GM20000 (cell line): Measurements from ENCODE around the gene ZNF441.

ENCODE experiments used
- DNase-seq: peaks from one replicate; pipeline ENCODE4 v3.0.0; 2012; ENCODE audit warnings: low spot score
- CTCF ChIP-seq: IDR thresholded peaks from 2 replicates; pipeline ENCODE4 v1.5.1; 2012; ENCODE audit warnings: mild to moderate bottlenecking, control low read depth; ENCODE audit errors: extremely low read depth, missing control alignments

Gene ZNF441

GRCh38 chr19:11766597-11767591 is at the start of gene ZNF441:
Gene ZNF441 (plus strand): TSS chr19:11767000. CDS start chr19:11767194, 194 bp downstream.
- no peak for TF ChIP-seq CTCF
- DNase-seq: peak; percentile 94

- DNase-seq: no peak
- TF ChIP-seq CTCF: no peak
Measured at GRCh38 chr19:11721681-11722080, 45.1 kb upstream of the ZNF441 start.

GRCh38 chr19:11722414-11722813 is 44.4 kb upstream of the ZNF441 start:
- no peak for TF ChIP-seq CTCF
- DNase-seq: no peak

GRCh38 chr19:11729586-11729985 is 37.2 kb upstream of the ZNF441 start:
- no peak for TF ChIP-seq CTCF
- no peak for DNase-seq

- no peak for TF ChIP-seq CTCF
- DNase-seq: no peak
Measured at GRCh38 chr19:11735375-11735774, 31.4 kb upstream of the ZNF441 start.

- TF ChIP-seq CTCF: no peak
- DNase-seq: peak; percentile 47
Measured at GRCh38 chr19:11736696-11737095, 30.1 kb upstream of the ZNF441 start.

GRCh38 chr19:11737964-11738745 is 28.6 kb upstream of the ZNF441 start:
- DNase-seq: peak; percentile 70

More at GRCh38 chr19:11737964-11738745, 28.6 kb upstream of the ZNF441 start:
- no peak for TF ChIP-seq CTCF
